B cell (primary cell): Measurements from ENCODE around the gene CEP43.

ENCODE experiments used
- CTCF ChIP-seq: fragments of 200-600 bp; IDR thresholded peaks from one replicate; pipeline ENCODE4 v1.8.0; 2022; ENCODE audit warnings: antibody characterized with exemption, mild to moderate bottlenecking
- EZH2 ChIP-seq: IDR thresholded peaks from 2 replicates; pipeline ENCODE4 v1.6.1; 2012; ENCODE audit warnings: borderline replicate concordance, low read depth, mild to moderate bottlenecking, moderate library complexity, low read length; ENCODE audit not compliant: insufficient read depth, poor library complexity, severe bottlenecking

GRCh38 chr6:166952121-166952520, 47.1 kb upstream of the CEP43 start:
- TF ChIP-seq CTCF (no peak), EZH2 (no peak)
